ENCODE measurements around the gene VPS16.

DNA sequence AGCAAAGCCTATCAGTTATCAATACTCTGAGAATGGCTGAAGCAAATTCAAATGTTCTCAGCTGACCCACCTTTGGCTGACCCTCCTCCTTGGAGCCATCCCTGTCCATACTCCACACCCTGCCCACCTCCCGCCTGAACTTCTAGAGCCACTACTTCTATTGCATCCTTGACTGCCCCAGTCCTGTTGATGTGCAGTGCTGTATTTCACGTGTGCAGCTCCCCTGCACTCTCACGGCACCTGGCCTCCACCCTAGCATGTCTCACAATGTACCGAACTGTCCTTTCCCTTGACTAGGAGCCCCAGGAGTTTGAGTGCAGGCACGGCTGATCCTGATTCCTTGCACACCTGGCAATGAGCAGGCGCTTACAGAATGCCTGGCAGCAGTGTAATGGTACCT is 47.1 kb upstream of the VPS16 start:
- no peak for TF ChIP-seq ESRRA (IDR thresholded peaks at IDR 0.05; ENCODE audit: borderline replicate concordance, low read length)
- TF ChIP-seq RAD21 (conservative IDR thresholded peaks at IDR 0.05 in 1 of 2, IDR thresholded peaks at IDR 0.05 in 1 of 2), result no peak
- TF ChIP-seq CEBPB (IDR thresholded peaks at IDR 0.05), result no peak
- TF ChIP-seq, protein P1, sequence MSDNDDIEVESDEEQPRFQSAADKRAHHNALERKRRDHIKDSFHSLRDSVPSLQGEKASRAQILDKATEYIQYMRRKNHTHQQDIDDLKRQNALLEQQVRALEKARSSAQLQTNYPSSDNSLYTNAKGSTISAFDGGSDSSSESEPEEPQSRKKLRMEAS (IDR thresholded peaks at IDR 0.05), result no peak
- TF ChIP-seq MAZ (IDR thresholded peaks at IDR 0.05; ENCODE audit: borderline replicate concordance, low read depth, low read length), result no peak
- TF ChIP-seq GATA3 (IDR thresholded peaks at IDR 0.05; ENCODE audit: borderline replicate concordance), result no peak
- TF ChIP-seq, protein P2, sequence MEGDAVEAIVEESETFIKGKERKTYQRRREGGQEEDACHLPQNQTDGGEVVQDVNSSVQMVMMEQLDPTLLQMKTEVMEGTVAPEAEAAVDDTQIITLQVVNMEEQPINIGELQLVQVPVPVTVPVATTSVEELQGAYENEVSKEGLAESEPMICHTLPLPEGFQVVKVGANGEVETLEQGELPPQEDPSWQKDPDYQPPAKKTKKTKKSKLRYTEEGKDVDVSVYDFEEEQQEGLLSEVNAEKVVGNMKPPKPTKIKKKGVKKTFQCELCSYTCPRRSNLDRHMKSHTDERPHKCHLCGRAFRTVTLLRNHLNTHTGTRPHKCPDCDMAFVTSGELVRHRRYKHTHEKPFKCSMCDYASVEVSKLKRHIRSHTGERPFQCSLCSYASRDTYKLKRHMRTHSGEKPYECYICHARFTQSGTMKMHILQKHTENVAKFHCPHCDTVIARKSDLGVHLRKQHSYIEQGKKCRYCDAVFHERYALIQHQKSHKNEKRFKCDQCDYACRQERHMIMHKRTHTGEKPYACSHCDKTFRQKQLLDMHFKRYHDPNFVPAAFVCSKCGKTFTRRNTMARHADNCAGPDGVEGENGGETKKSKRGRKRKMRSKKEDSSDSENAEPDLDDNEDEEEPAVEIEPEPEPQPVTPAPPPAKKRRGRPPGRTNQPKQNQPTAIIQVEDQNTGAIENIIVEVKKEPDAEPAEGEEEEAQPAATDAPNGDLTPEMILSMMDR (IDR thresholded peaks at IDR 0.05), result no peak
- TF ChIP-seq RARB (CRISPR knock-in tag; IDR thresholded peaks at IDR 0.05), result no peak
- TF ChIP-seq HOXA7 (CRISPR knock-in tag; IDR thresholded peaks at IDR 0.05), result no peak
- TF ChIP-seq, protein P3, sequence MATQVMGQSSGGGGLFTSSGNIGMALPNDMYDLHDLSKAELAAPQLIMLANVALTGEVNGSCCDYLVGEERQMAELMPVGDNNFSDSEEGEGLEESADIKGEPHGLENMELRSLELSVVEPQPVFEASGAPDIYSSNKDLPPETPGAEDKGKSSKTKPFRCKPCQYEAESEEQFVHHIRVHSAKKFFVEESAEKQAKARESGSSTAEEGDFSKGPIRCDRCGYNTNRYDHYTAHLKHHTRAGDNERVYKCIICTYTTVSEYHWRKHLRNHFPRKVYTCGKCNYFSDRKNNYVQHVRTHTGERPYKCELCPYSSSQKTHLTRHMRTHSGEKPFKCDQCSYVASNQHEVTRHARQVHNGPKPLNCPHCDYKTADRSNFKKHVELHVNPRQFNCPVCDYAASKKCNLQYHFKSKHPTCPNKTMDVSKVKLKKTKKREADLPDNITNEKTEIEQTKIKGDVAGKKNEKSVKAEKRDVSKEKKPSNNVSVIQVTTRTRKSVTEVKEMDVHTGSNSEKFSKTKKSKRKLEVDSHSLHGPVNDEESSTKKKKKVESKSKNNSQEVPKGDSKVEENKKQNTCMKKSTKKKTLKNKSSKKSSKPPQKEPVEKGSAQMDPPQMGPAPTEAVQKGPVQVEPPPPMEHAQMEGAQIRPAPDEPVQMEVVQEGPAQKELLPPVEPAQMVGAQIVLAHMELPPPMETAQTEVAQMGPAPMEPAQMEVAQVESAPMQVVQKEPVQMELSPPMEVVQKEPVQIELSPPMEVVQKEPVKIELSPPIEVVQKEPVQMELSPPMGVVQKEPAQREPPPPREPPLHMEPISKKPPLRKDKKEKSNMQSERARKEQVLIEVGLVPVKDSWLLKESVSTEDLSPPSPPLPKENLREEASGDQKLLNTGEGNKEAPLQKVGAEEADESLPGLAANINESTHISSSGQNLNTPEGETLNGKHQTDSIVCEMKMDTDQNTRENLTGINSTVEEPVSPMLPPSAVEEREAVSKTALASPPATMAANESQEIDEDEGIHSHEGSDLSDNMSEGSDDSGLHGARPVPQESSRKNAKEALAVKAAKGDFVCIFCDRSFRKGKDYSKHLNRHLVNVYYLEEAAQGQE (IDR thresholded peaks at IDR 0.05), result no peak
- TF ChIP-seq POLR2A (IDR thresholded peaks at IDR 0.05; ENCODE audit: low read length), result no peak
- no peak for TF ChIP-seq BHLHE40 (IDR thresholded peaks at IDR 0.05; ENCODE audit: low read depth, low read length)
- TF ChIP-seq CHD2 (IDR thresholded peaks at IDR 0.05; ENCODE audit: low read length, partially characterized antibody), result no peak

All from A549 (cell line).